ENCODE data around the gene OSM.

OSM gene

GRCh38 chr22:30294066-30294465 is 27.4 kb upstream of the OSM start:
- H3K4me1 Mint-ChIP-seq: peaks cover 70% of the 10 kb centered on the region
- H3K9me3 Mint-ChIP-seq: no peaks in the 10 kb centered on the region
- no peaks in the 10 kb centered on the region for H3K27me3 Mint-ChIP-seq
- CTCF ChIA-PET: interaction anchor here (8.7 kb wide), 1 partner anchor 12 kb away, joined by 57 read pairs; no protein-coding TSS in a partner anchor
- no peak overlapping the region for H3K4me3 Mint-ChIP-seq
- H3K27ac Mint-ChIP-seq: peak overlapping the region; percentile 77
- no peak for DNase-seq
- H3K36me3 Mint-ChIP-seq: peaks cover 52% of the 10 kb centered on the region

GRCh38 chr22:30293026-30293425 is 26.4 kb upstream of the OSM start:
- H3K27me3 Mint-ChIP-seq: no peaks in the 10 kb centered on the region
- no peak overlapping the region for H3K4me3 Mint-ChIP-seq
- H3K36me3 Mint-ChIP-seq: peaks cover 43% of the 10 kb centered on the region
- no peak for DNase-seq
- CTCF ChIA-PET: interaction anchor here (8.7 kb wide), 1 partner anchor 13 kb away, joined by 57 read pairs; no protein-coding TSS in a partner anchor
- no peaks in the 10 kb centered on the region for H3K9me3 Mint-ChIP-seq
- peaks cover 70% of the 10 kb centered on the region for H3K4me1 Mint-ChIP-seq
- no peak overlapping the region for H3K27ac Mint-ChIP-seq

- Mint-ChIP-seq H3K4me3 (no peak overlapping the region), H3K9me3 (no peaks in the 10 kb centered on the region), H3K36me3 (peaks cover 36% of the 10 kb centered on the region), H3K27me3 (no peaks in the 10 kb centered on the region), H3K27ac (no peak overlapping the region), H3K4me1 (peaks cover 70% of the 10 kb centered on the region)
- CTCF ChIA-PET: interaction anchor here (6.7 to 8.7 kb wide), 3 partner anchors 13 to 96 kb away, joined by 57 to 252 read pairs (median 62); partner anchors contain the start of genes RNF215 and TBC1D10A
- no peak for DNase-seq
These were observed 25.7 kb upstream of the OSM start for GRCh38 chr22:30292069-30292970.

- Mint-ChIP-seq H3K4me1 (peaks cover 70% of the 10 kb centered on the region), H3K4me3 (no peak overlapping the region), H3K9me3 (no peaks in the 10 kb centered on the region), H3K27ac (peak overlapping the region; percentile 87), H3K27me3 (no peaks in the 10 kb centered on the region), H3K36me3 (peaks cover 29% of the 10 kb centered on the region)
- CTCF ChIA-PET: interaction anchor here (0.9 to 8.7 kb wide), 6 partner anchors 14 to 97 kb away, joined by 3 to 252 read pairs (median 58); partner anchors contain the start of genes RNF215 and TBC1D10A
- DNase-seq: no peak
These were observed 24.6 kb upstream of the OSM start for GRCh38 chr22:30291058-30291892.

- CTCF ChIA-PET: interaction anchor here (0.9 to 8.7 kb wide), 10 partner anchors 11 to 184 kb away, joined by 3 to 252 read pairs (median 31); partner anchors contain the start of genes RNF215 and TBC1D10A
- peak overlapping the region; percentile 87 for H3K27ac Mint-ChIP-seq
- no peaks in the 10 kb centered on the region for H3K27me3 Mint-ChIP-seq
- peaks cover 25% of the 10 kb centered on the region for H3K36me3 Mint-ChIP-seq
- peaks cover 65% of the 10 kb centered on the region for H3K4me1 Mint-ChIP-seq
- H3K9me3 Mint-ChIP-seq: no peaks in the 10 kb centered on the region
- DNase-seq: peak; percentile 38
- H3K4me3 Mint-ChIP-seq: peak overlapping the region; percentile 81
These were observed 23.8 kb upstream of the OSM start for GRCh38 chr22:30290342-30291057.

GRCh38 chr22:30289980-30290313 is 23.3 kb upstream of the OSM start:
- H3K36me3 Mint-ChIP-seq: peaks cover 26% of the 10 kb centered on the region
- no peaks in the 10 kb centered on the region for H3K27me3 Mint-ChIP-seq
- peaks cover 67% of the 10 kb centered on the region for H3K4me1 Mint-ChIP-seq
- peak overlapping the region; percentile 87 for H3K27ac Mint-ChIP-seq
- peak overlapping the region; percentile 81 for H3K4me3 Mint-ChIP-seq
- H3K9me3 Mint-ChIP-seq: no peaks in the 10 kb centered on the region
- CTCF ChIA-PET: interaction anchor here (1.0 to 8.7 kb wide), 10 partner anchors 12 to 184 kb away, joined by 3 to 252 read pairs (median 33); partner anchors contain the start of genes RNF215 and TBC1D10A
- no peak for DNase-seq

- H3K36me3 Mint-ChIP-seq: peaks cover 29% of the 10 kb centered on the region
- peak within 1 kb of the TSS; percentile 81 for H3K4me3 Mint-ChIP-seq
- H3K4me1 Mint-ChIP-seq: peaks cover 72% of the 10 kb centered on the region
- H3K9me3 Mint-ChIP-seq: no peaks in the 10 kb centered on the region
- CTCF ChIA-PET: interaction anchor here (0.6 to 8.7 kb wide), 18 partner anchors 11 to 183 kb away, joined by 3 to 252 read pairs (median 11); partner anchors contain the start of genes RNF215 and TBC1D10A
- H3K27me3 Mint-ChIP-seq: no peaks in the 10 kb centered on the region
- DNase-seq: peak; percentile 96
- peak within 1 kb of the TSS; percentile 87 for H3K27ac Mint-ChIP-seq
These were observed 22.7 kb upstream of the OSM start, which contains the start of gene CASTOR1 for GRCh38 chr22:30289141-30289979. Gene CASTOR1, minus strand, starts transcription at chr22:30289505. Its CDS starts 8 bp downstream, at chr22:30289497.

- CTCF ChIA-PET: interaction anchor here (0.6 to 8.7 kb wide), 42 partner anchors 11 to 652 kb away, joined by 3 to 252 read pairs (median 5); partner anchors contain the start of genes CCDC157, RNF215, SEC14L2 and SF3A1
- Mint-ChIP-seq H3K4me1 (peaks cover 76% of the 10 kb centered on the region), H3K27me3 (no peaks in the 10 kb centered on the region), H3K27ac (peak overlapping the region; percentile 80), H3K36me3 (peaks cover 24% of the 10 kb centered on the region), H3K9me3 (no peaks in the 10 kb centered on the region), H3K4me3 (peak overlapping the region; percentile 81)
- no peak for DNase-seq
These were observed 21.9 kb upstream of the OSM start for GRCh38 chr22:30288419-30289140.

GRCh38 chr22:30287648-30288418 is 21.2 kb upstream of the OSM start:
- Mint-ChIP-seq H3K4me3 (peak overlapping the region; percentile 81), H3K36me3 (peaks cover 17% of the 10 kb centered on the region), H3K27ac (peak overlapping the region; percentile 80), H3K9me3 (no peaks in the 10 kb centered on the region), H3K4me1 (peaks cover 83% of the 10 kb centered on the region), H3K27me3 (no peaks in the 10 kb centered on the region)
- CTCF ChIA-PET: interaction anchor here (0.6 to 8.7 kb wide), 45 partner anchors 10 to 652 kb away, joined by 3 to 252 read pairs (median 5); partner anchors contain the start of genes CCDC157, RNF215, SEC14L2 and SF3A1
- DNase-seq: peak; percentile 94

- Mint-ChIP-seq H3K27ac (peak overlapping the region; percentile 2), H3K4me1 (peaks cover 90% of the 10 kb centered on the region), H3K9me3 (no peaks in the 10 kb centered on the region), H3K27me3 (no peaks in the 10 kb centered on the region), H3K4me3 (no peak overlapping the region), H3K36me3 (peaks cover 16% of the 10 kb centered on the region)
- peak; percentile 92 for DNase-seq
- CTCF ChIA-PET: interaction anchor here (0.5 to 8.7 kb wide), 35 partner anchors 9 to 651 kb away, joined by 3 to 252 read pairs (median 6); partner anchors contain the start of genes CCDC157, RNF215, SEC14L2 and SF3A1
These were observed 20.4 kb upstream of the OSM start for GRCh38 chr22:30286813-30287647.

GRCh38 chr22:30286331-30286730 is 19.7 kb upstream of the OSM start:
- Mint-ChIP-seq H3K4me1 (peaks cover 85% of the 10 kb centered on the region), H3K27ac (no peak overlapping the region), H3K27me3 (no peaks in the 10 kb centered on the region), H3K4me3 (no peak overlapping the region), H3K36me3 (peaks cover 18% of the 10 kb centered on the region), H3K9me3 (no peaks in the 10 kb centered on the region)
- CTCF ChIA-PET: interaction anchor here (1.0 to 8.7 kb wide), 8 partner anchors 9 to 198 kb away, joined by 3 to 252 read pairs (median 32); partner anchors contain the start of genes RNF215 and TBC1D10A
- no peak for DNase-seq
